Measurements from ENCODE around the gene UGT1A6.

- TF ChIP-seq REST (IDR thresholded peaks at IDR 0.05): no peak
- no peak for TF ChIP-seq HOXA7 (CRISPR knock-in tag; IDR thresholded peaks at IDR 0.05)
- no peak for TF ChIP-seq USF2 (IDR thresholded peaks at IDR 0.05)
- peak; percentile 23; the same call in 1 of the 2 replicates for TF ChIP-seq MAX (IDR thresholded peaks at IDR 0.05)
- no peak for TF ChIP-seq POLR2AphosphoS2 (conservative IDR thresholded peaks at IDR 0.05; ENCODE audit: low read length)
- TF ChIP-seq CTCF (IDR thresholded peaks at IDR 0.05): no peak
Observed at GRCh38 chr2:233690444-233690843, 2.2 kb upstream of the UGT1A6 start.

Measured in A549 (cell line).